GM18517 (cell line): ENCODE measurements around the gene TBC1D9.
"Not testable (repeated sequence)": the region's sequence is repeated elsewhere in the genome, so short reads cannot be mapped to it uniquely, and the experiment has no call there.

ENCODE experiments used
- ATAC-seq: cut with Tn5 transposase; IDR thresholded peaks from one replicate; pipeline ENCODE4 v1.9.1; 2021; ENCODE audit warnings: mild to moderate bottlenecking, moderate library complexity; ENCODE audit not compliant: unreplicated experiment

Gene TBC1D9

DNA sequence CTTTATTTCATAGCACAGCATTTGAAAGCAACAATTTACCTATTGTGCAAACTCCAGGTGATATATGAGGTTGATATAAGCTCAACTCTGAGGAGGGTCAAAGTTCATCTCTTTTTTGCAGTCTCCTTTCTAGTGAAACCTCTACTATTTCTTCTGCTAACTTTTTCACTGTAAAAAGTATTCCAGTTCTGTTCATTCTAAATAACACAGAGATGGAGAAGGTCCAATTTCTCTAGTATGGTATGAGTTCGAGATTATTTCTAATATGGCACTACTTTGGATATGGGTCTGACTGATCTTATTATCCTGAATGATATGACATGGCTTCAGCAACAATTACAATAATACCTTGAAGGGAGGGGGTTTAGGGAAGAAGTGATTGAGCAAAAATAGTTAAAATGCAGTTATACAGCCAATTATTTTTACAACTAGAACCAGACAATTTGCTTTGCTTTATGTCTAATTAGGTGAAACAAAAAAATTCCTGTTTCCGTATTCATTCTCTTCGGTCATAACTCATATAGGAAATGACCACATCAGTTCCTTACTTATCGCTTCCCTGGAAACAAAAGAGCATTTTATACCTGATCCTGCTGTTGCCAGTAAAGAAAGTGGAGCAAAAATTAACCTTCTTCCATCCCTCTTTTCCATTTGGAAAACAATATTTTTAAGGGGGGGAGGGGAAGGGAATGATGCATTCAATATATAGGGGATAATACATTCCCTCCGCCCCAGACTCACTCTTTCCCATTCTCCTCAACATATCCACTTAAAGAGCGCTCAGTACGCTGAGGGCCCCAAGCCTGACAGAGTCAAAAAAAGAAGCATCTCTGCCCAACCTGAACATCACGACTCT is 1.0 kb downstream of the TBC1D9 start:
- no peak for ATAC-seq

DNA sequence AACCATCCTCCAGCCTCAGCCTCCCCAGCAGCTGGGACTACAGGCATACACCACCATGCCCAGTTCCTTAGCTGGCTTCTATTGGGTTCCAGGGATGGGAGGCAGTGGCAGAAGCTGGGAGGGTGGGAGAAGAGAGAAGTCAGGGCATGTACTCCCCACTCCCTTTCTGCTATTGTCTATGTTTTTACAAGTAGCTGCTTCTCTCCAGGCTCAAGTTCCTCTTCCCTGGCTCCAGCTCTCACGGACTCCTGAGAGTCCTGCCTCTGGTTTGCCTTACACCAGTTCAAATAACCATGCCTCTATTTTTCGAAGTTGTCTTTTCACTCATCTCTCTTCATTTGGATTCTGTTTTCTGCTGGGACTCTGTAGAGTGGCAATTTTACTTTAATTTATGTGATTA is 2.9 kb downstream of the TBC1D9 start:
- ATAC-seq, result no peak

DNA sequence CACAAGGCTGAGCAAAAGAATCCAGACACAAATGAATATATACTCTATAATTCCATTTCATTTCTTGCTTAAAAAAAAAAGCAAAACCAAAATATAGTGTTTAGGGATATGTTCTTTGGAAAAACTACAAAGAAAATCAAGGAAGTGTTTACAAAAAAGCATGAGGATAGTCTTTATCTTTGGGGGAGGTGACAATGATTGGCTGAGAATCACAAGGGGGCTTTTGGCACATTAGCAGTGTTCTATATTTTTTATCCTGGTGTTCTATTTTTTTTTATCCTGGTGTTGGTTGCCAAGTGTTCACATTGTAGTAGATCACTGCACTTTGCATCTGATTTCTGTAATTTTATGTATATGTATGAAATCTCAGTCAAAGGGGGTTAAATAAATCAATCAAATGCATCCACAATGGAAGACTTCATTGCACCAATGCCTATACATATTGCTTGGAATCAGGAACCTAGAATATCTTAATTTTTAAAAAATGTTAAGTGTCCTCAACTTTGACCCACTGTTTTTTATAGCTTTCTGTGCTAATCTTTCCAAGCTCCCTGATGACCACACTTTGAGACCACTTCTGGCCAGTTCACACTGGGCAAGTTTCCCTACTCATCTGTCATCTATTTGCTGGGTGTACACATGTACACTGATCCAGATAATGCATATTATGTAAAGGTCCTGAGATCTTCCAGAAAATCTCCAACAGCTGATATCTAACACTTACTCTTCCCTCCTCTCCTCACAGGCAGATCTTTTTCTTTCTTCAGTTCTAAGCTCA is 3.7 kb downstream of the TBC1D9 start:
- ATAC-seq, result no peak

DNA sequence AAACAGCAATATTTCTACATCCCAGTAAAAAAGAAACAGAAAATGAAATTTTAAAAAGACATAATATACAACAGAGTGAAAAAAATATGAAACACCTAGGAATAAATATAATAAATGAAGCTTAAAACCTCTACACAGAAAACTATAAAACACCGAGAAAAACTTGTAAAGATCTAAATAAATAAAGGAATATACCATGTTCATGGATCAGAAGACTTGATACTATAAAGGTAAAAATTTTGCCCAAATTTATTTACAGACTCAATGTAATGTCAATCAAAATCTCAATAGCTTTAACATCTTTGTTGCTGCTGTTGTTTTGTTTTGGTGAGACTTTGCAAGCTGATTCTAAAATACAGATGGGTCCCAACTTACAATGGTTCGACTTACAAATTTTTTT is 5.7 kb downstream of the TBC1D9 start:
- ATAC-seq, result no peak

DNA sequence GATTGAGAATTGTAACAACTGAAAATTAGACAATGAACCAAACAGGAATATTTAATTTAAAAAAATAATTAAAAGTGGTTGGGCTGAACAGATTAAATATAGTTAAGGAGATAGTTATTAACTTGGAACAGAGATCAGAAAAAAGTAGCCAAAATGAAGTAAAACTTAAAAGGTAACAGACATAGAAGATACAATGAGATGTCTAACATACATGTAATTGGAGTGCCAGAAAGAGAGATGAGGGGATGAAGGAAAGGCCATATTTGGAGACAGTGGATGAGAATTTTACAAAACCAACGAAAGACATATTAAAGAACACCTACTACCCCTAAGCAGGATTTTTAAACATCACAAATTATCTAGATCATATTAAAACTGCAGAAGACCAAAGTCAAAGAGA is 8.0 kb downstream of the TBC1D9 start:
- ATAC-seq, result no peak

DNA sequence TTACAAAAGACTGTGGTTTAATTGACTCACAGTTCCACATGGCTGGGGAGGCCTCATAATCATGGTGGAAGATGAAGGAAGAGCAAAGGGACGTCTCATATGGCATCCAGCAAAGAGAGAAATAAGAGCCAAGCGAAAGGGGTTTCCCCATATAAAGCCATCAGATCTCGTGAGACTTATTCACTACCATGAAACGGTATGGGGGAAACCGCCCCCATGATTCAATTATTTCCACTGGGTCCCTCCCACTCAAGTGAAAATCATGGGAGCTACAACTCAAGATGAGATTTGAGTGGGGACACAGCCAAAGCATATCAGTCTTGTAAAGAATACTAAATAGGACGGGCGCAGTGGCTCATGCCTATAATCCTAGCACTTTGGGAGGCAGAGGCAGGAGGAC is 9.6 kb downstream of the TBC1D9 start:
- not testable (repeated sequence) for ATAC-seq

DNA sequence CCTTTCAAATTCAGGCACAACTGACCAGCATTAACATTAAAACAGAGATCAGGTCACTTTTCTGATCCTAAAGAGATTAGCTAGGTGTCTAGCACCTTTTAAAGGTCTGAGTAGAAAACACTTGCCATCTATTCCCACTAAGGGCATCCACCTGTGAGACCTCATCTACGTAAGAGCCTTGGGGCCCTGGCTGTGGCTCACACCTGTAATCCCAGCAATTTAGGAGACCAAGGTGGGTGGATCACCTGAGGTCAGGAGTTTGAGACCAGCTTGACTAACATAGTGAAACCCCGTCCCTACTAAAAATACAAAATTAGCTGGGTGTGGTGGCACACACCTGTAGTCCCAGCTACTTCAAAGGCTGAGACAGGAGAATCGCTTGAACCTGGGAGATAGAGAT is 11.8 kb downstream of the TBC1D9 start:
- no peak for ATAC-seq

DNA sequence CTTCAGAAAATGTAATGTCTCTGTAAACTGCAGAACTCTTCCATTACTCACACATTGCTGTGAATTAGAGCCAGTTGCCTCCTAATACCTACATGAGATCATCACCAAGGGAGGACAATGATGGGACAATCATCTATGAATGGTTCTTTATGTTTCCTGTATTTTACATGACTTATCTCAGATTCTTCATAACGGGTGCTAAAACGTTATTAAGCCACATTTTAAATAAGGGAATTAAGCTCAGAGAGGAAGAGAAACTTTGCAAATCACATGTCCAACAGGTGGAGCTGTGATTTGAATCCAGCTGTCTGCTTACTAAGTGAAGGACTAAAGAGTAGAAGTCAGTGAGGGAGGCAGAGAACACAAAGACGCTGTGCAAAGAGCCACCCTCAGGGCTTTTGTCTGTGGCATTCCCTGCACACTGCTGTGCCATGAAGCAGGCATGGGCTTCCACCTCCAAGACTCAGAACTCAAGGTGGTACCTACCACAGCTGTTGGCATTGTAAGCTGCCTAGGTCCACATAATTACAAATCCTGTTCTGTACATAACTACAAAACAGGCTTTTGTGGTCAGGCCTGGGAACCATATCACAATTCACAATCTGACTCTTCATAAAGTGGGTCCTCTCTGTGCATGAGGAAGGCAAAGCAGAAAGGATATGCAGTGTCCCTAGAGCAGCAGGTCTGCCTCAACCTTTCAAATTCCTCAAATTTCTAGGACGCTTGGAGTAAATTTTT is 12.8 kb downstream of the TBC1D9 start:
- peak; percentile 68 for ATAC-seq

DNA sequence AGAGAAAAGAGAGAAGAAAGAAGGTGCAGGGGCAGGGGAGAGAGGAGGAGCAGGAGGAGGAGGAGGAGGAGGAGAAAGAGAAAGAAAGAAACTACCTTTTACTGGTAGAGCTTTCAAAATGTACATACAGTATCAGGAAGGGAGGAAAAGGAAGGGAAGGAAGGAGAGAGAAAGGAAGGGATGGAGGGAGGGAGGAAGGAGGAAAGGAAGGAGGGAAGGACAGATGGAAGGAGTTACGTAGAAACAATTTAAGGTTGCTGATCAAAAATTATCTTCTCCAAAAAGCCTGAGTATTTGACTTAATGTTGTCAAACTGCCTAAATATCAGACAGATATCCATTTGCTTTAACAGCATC is 13.4 kb downstream of the TBC1D9 start:
- ATAC-seq, result no peak

DNA sequence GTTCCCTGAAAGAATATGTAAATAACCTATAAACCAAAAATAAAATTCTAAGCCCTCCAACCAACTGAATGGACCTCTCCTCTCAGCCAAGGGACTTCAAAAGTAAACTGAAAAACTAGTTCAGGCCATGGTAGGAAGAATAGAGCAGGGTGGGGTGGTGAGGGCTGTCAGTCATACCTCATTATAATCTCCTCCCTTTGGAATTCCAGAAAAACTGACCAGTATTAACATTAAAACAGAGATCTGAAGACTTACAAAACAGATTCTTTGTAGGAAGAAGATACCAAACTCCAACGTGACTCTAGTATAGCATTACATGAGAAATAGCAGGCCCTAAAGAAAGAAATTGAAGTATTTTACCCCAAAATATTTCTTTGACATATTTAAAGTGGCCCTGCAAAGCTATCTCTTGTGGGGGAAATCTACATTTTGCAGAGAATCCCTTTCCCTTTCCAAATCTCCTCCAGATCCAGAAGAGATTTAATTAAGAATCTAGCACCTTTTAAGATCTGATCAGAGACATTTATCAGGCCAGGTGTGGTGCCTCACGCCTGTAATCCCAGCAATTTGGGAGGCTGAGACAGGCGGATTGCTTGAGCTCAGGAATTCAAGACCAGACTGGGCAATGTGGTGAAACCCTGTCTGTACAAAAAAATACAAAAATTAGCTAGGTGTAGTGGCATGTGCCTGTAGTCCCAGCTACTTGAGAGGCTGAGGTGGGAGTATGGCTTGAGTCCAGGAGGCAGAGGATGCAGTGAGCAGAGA is 15.1 kb downstream of the TBC1D9 start:
- ATAC-seq, result no peak

DNA sequence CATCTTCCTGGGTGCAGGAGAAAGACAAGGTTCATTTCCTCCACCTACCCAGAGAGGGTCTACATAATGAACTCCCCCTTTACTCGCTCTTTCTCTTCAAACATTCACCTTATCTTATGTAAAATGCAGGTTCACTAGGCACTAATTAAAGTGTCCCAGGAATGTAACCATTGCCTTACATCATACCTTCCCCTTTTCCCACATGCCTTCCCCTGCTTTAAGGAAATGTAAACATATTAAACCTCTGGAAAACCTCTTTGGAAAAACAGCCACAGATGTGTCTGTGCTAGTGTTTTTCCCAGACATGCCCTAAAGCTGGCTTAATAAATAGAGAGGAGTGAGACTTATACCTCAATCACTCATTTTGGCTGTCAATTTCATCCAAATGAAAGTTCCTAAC is 15.8 kb downstream of the TBC1D9 start:
- ATAC-seq, result no peak

DNA sequence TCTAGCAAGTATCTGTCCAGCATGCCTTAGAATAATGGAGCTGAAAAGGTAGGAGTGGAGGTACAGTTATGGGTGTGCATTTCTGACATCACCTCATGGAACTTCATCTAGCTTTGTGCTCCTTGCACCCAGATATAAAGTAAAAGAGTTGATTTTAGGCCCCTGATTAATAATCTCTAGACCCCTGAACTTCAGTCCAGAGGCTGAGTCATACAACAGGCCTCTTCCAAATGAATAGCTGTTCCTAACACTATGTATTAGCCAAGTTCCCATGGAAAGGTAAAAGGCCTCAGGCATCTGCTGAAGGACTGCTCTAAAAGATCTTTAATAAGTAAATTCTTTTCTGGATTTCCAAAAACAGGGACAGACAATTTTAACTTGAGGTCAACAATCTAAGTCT is 16.2 kb downstream of the TBC1D9 start:
- ATAC-seq, result no peak

DNA sequence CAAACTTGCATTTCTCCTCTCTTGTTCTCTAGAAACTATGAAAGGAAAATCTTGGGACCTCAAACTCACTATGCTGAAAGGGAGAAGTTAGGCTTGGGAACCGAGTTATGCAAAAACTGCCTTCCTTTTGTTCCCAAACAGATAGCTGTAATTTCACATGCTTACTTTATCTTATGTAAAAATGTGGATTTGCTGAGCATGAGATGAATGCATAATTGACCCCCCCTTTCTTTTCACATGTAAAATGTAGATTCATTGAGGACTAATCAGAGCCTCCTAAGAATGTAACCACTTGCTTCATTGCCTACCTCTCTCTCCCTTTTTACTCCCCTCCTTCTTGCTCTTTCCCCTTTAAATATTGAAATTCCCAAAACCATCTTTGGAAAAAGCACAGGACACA is 18.0 kb downstream of the TBC1D9 start:
- no peak for ATAC-seq

DNA sequence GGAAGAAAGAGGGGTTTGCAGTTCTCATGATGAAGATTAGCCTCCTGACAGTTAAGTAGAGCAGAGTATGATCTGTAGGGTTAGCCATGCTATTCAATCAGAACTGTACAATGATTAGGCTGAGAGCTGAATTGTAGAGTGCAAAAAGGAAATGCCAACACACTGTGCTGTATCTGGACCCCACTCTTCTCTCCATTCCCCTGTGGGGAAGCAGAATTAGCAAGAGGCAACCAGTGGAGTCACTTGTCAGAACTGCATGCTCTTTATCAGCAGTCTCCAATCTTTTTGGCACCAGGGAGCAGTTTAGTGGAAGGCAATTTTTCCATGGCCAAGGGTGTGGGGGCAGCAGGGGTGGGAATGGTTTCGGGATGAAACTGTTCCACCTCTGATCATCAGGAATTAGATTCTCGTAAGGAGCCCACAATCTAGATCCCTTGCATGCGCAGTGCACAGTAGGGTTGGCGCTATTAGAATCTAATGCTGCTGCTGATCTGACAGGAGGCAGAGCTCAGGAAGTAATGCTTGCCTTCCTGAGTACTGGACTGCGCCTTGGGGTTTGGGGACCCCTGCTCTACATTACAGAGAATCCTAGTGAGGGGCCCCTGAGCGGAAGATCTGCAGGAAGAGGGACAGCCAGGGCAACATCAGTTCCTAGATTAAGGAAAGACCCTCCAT is 19.4 kb downstream of the TBC1D9 start:
- no peak for ATAC-seq

DNA sequence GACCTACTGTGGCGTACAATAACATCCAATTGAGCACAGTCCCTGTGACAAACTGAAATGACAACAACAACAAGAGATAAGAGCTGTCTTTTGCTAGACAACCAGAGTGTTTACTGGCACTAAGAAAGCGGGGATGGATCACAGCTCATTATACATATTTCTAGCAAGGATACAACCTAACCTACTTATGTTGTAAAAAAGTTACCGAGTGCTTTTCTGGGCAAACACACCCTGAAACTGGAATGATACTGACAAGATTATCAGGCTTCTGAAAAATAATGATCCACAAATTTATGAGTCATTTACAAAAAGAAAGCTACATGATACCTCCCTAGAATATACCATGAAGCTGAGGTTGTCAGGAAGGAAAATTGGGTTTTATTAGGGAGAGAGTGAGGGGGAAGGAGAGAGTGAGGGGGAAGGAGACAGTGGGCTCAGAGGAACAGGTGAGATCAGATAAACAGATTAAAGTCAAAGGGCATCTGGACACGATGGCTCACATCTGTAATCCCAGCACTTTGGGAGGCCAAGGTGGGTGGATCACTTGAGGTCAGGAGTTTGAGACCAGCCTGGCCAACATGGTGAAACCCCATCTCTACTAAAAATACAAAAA is 20.3 kb downstream of the TBC1D9 start:
- no peak for ATAC-seq

DNA sequence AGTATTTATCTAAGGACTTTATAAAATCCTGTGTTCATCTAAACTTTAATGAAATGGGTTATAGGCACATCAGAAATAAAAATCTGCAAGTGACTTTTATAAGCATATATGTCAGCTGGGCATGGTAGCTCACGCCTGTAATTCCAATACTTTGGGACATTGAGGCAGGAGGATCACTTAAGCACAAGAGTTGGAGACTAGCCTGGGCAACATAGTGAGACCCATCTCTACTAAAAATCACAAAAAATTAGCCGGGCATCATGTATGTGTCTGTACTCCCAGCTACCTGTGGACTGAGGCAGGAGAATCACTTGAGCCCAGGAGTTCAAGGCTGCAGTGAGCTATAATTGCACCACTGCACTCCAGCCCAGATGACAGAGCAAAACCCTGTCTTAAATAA is 20.9 kb downstream of the TBC1D9 start:
- no peak for ATAC-seq

DNA sequence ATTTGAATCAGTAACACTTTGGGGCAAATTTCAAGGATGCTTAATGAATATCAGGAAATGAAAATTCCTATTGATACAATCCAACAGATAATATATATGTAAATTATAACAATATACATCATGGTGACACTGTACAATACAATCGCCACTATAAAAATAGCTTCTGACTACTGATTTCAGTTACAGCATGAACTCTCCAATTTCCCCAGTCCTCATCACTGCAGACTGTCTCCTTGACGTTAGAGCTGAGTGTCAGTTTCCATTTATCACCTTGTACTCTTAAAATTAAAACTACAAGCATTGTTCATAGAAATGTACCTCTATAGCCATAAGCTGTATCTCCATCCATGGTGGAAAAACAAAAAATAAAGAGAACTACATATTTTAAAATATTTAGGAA is 23.4 kb downstream of the TBC1D9 start:
- no peak for ATAC-seq

DNA sequence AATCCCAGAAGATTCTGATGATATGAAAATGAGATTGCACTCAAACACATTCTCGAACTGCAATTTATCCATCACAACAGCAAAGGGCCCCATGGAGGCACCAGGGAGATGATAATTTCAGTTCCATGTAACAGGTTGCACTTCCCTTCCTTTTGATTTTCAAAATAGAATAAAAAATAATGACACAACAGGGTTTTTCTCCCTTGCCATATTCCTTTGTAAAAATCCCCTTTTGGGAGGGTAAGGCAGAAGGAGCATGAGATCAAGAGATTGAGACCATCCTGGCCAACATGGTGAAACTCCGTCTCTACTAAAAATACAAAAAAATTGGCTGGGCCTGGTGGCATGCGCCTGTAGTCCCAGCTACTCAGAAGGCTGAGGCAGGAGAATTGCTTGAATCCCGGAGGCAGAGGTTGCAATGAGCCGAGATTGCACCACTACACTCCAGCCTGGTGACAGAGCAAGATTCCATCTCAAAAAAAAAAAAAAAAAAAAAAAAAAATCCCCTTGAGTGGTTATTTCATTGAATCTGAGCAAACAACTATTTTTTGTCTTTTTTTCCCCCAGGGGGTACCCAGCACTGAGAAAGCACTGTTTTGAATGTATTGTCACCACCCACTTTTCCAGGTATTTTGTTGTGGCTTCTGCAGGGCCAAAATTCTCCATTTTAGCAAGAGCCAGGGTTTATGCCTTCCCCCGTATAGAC is 26.7 kb downstream of the TBC1D9 start:
- ATAC-seq, result no peak

DNA sequence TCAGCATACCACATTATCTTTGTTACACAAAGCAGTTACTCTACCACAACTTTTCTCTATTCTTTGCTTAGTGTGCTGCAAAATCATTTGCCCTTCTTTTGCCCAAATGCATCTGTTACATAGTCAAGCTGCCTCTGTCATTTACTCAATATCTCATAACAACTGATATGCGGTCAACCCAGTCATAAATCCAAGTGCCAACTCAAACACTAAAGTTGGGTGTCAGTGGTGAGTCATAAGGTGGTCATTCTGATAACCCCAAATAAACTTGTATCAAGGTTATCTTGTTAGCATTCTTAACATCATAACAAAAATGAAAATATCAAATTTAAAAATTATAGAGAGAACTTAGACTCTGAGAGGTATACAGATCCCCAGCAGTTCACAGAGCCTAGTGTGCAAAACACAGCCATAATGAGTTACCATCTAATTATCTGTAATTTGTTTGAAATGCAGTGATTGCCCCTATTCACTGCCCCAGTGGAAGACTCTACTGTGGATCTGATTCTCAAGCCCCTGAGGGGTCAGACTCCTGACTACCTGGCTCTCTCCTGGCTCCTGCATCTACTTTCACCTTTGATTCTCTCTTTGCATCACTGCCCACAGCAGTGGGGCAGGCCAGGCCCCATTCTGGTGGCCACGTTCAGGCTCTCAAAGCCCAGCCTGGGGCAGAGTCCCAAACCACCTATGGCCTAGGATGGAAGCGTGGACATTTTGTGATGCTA is 29.2 kb downstream of the TBC1D9 start:
- ATAC-seq, result no peak
